ENCODE measurements around the gene CTXN1. TPM values are rescaled to one million over a fixed set of nuclear protein-coding genes. Genes with fewer than 3 reads are reported as not detected.
A peak's percentile ranks its signal among the peaks of the same experiment; 100 is the strongest.

The CTXN1 gene
- total and polyA plus RNA-seq, 2 donors (not counting 1 experiment from before 2014, with no cell fraction given) = not detected

DNA sequence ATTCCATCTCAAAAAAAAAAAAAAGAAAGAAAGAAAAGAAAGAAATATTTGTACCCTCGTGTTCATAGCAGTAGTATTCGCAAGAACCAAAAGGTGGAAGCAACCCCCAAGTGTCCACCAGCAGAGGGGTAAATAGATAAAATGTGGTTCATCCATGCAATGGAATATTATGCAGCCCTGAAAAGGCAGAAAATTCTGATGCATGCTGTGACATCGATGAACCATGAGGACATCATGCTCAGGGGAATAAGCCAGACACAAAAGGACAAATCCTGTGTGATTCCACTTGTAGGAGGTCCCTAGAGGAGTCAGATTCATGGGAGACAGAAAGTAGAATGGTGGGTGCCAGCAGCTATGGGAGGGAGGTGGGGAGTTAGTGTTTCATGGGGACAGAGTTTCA is 44.0 kb downstream of the CTXN1 start:
- H3K4me1 ChIP-seq (ENCODE audit: control insufficient read depth in 2 of 2, insufficient read depth in 2 of 2, low read length in 2 of 2) = no peaks in the 10 kb centered on the region
- CTCF ChIA-PET = interaction anchor here (2.4 kb wide), 1 partner anchor 12 kb away, joined by 10 read pairs; no protein-coding TSS in a partner anchor
- Mint-ChIP-seq H3K4me3 (no peak overlapping the region), H3K27ac (peak overlapping the region; percentile 11), H3K9me3 (ENCODE audit: insufficient read depth) (no peaks in the 10 kb centered on the region), H3K4me1 (no peaks in the 10 kb centered on the region), H3K27me3 (no peaks in the 10 kb centered on the region)
- no peaks in the 10 kb centered on the region for H3K36me3 ChIP-seq (replicated peaks in 1 of 2; ENCODE audit: control extremely low read depth in 1 of 2, control insufficient read depth in 1 of 2, extremely low read depth in 1 of 2, insufficient read depth in 2 of 2, low read length in 1 of 2)
- H3K9me3 ChIP-seq (ENCODE audit: control extremely low read depth in 1 of 3, control insufficient read depth in 2 of 3, insufficient read depth in 1 of 3, low read length in 2 of 3) = peaks cover 0 to 5% (median 0%) of the 10 kb centered on the region in 3 donors
- WGBS (ENCODE audit: insufficient coverage) = 100% methylated on average over 3 of the region's 3 CpGs
- H3K4me3 ChIP-seq (ENCODE audit: control extremely low read depth in 1 of 5, extremely low read depth in 1 of 5, insufficient read depth in 1 of 5, low read depth in 2 of 5, low read length in 4 of 5) = no peak overlapping the region
- POLR2A ChIA-PET = no interaction called here
- intact Hi-C loops (cut with micrococcal nuclease) = no loop called here
- no peak overlapping the region for H2AFZ ChIP-seq (ENCODE audit: insufficient read depth, low read depth, low read length, poor library complexity, severe bottlenecking)
- no peaks in the 10 kb centered on the region for H4K20me1 ChIP-seq (ENCODE audit: control insufficient read depth, insufficient read depth, low read length, poor library complexity, severe bottlenecking)
- TF ChIP-seq EZH2 (IDR thresholded peaks at IDR 0.05; ENCODE audit: borderline replicate concordance, insufficient read depth, low read depth, low read length, poor library complexity, severe bottlenecking) = no peak
- TF ChIP-seq, protein P1, sequence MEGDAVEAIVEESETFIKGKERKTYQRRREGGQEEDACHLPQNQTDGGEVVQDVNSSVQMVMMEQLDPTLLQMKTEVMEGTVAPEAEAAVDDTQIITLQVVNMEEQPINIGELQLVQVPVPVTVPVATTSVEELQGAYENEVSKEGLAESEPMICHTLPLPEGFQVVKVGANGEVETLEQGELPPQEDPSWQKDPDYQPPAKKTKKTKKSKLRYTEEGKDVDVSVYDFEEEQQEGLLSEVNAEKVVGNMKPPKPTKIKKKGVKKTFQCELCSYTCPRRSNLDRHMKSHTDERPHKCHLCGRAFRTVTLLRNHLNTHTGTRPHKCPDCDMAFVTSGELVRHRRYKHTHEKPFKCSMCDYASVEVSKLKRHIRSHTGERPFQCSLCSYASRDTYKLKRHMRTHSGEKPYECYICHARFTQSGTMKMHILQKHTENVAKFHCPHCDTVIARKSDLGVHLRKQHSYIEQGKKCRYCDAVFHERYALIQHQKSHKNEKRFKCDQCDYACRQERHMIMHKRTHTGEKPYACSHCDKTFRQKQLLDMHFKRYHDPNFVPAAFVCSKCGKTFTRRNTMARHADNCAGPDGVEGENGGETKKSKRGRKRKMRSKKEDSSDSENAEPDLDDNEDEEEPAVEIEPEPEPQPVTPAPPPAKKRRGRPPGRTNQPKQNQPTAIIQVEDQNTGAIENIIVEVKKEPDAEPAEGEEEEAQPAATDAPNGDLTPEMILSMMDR (IDR thresholded peaks at IDR 0.05) = no peak
- no peak overlapping the region for H3K9ac ChIP-seq (ENCODE audit: low read length)
- H3K27me3 ChIP-seq (replicated peaks in 1 of 4; ENCODE audit: control extremely low read depth in 1 of 4, control insufficient read depth in 3 of 4, insufficient read depth in 4 of 4, low read length in 3 of 4) = peaks cover 0 to 3% (median 0%) of the 10 kb centered on the region in 4 experiments
- DNase-seq (no peak), ATAC-seq (ENCODE audit: low read depth) (no peak)
- no peak overlapping the region for H3K4me2 ChIP-seq (replicated peaks; ENCODE audit: low read depth, low read length, poor library complexity, severe bottlenecking)
- H3K27ac ChIP-seq (ENCODE audit: low read length in 2 of 2) = no peak overlapping the region
- no peaks in the 10 kb centered on the region for H3K79me2 ChIP-seq (ENCODE audit: control insufficient read depth, insufficient read depth, low read length)

- Mint-ChIP-seq H3K4me1 (no peaks in the 10 kb centered on the region), H3K27me3 (peaks cover 7% of the 10 kb centered on the region), H3K27ac (no peak overlapping the region), H3K4me3 (no peak overlapping the region), H3K9me3 (ENCODE audit: insufficient read depth) (no peaks in the 10 kb centered on the region)
- 93% methylated on average over 14 of the region's 19 CpGs for WGBS (ENCODE audit: insufficient coverage)
- Histone ChIP-seq H3K36me3 (replicated peaks in 1 of 2; ENCODE audit: control extremely low read depth in 1 of 2, control insufficient read depth in 1 of 2, extremely low read depth in 1 of 2, insufficient read depth in 2 of 2, low read length in 1 of 2) (no peaks in the 10 kb centered on the region), H3K4me1 (ENCODE audit: control insufficient read depth in 2 of 2, insufficient read depth in 2 of 2, low read length in 2 of 2) (peaks cover 1 to 2% of the 10 kb centered on the region in 2 donors), H3K9me3 (ENCODE audit: control extremely low read depth in 1 of 3, control insufficient read depth in 2 of 3, insufficient read depth in 1 of 3, low read length in 2 of 3) (peaks cover 0 to 7% (median 0%) of the 10 kb centered on the region in 3 donors), H3K4me2 (replicated peaks; ENCODE audit: low read depth, low read length, poor library complexity, severe bottlenecking) (no peak overlapping the region), H3K9ac (ENCODE audit: low read length) (no peak overlapping the region), H3K27ac (ENCODE audit: low read length in 2 of 2) (no peak overlapping the region), H4K20me1 (ENCODE audit: control insufficient read depth, insufficient read depth, low read length, poor library complexity, severe bottlenecking) (no peaks in the 10 kb centered on the region), H2AFZ (ENCODE audit: insufficient read depth, low read depth, low read length, poor library complexity, severe bottlenecking) (no peak overlapping the region), H3K79me2 (ENCODE audit: control insufficient read depth, insufficient read depth, low read length) (no peaks in the 10 kb centered on the region), H3K4me3 (ENCODE audit: control extremely low read depth in 1 of 5, extremely low read depth in 1 of 5, insufficient read depth in 1 of 5, low read depth in 2 of 5, low read length in 4 of 5) (no peak overlapping the region), H3K27me3 (replicated peaks in 1 of 4; ENCODE audit: control extremely low read depth in 1 of 4, control insufficient read depth in 3 of 4, insufficient read depth in 4 of 4, low read length in 3 of 4) (peaks cover 0 to 3% (median under 1%) of the 10 kb centered on the region in 4 experiments)
- TF ChIP-seq EZH2 (IDR thresholded peaks at IDR 0.05; ENCODE audit: borderline replicate concordance, insufficient read depth, low read depth, low read length, poor library complexity, severe bottlenecking) = no peak
- TF ChIP-seq, protein P1 (IDR thresholded peaks at IDR 0.05) = no peak
- DNase-seq (no peak), ATAC-seq (ENCODE audit: low read depth) (no peak)
- CTCF ChIA-PET = no interaction called here
- intact Hi-C loops (cut with micrococcal nuclease) = no loop called here
- POLR2A ChIA-PET = no interaction called here
Observed at GRCh38 chr19:7879836-7880235, 46.1 kb downstream of the CTXN1 start.
